CD14-positive monocyte (primary cell): Measurements from ENCODE around the gene TNNT1. TPM values are rescaled to one million over a fixed set of nuclear protein-coding genes. Genes with fewer than 3 reads are reported as not detected.

ENCODE experiments used
- DNase-seq, 3 donors: peaks; one replicate each; pipeline ENCODE4 v3.0.0-alpha.2; 2011 to 2022
- H2AFZ ChIP-seq: 2 replicates; pipeline ENCODE4 v1.6.0; 2012; ENCODE audit warnings: mild to moderate bottlenecking, low read depth, low read length, inconsistent platforms; ENCODE audit not compliant: insufficient read depth, poor library complexity, severe bottlenecking
- H3K27ac ChIP-seq, 2 donors: 1 replicate in 1 of 2; 2 replicates in 1 of 2; pipeline ENCODE4 v1.5.1; 2012 to 2013; ENCODE audit warnings: low read length in 2 of 2, control low read depth in 1 of 2, inconsistent platforms in 1 of 2, low read depth in 1 of 2, mild to moderate bottlenecking in 1 of 2
- H3K27me3 ChIP-seq, 2 donors: one replicate each; pipeline versions ENCODE4 v1.6.0 to v1.6.1; 2011 to 2013; ENCODE audit warnings: low read length in 2 of 2; ENCODE audit not compliant: control insufficient read depth in 2 of 2, insufficient read depth in 2 of 2
- H3K36me3 ChIP-seq, 2 donors: replicated peaks in 1 of 2; 1 replicate in 1 of 2; 2 replicates in 1 of 2; pipeline versions ENCODE4 v1.5.1 to v1.6.1; 2012 to 2013; ENCODE audit warnings: low read length in 2 of 2, control low read depth in 1 of 2, inconsistent platforms in 1 of 2, mild to moderate bottlenecking in 1 of 2; ENCODE audit not compliant: insufficient read depth in 2 of 2, control insufficient read depth in 1 of 2
- H3K4me1 ChIP-seq, 2 donors: 1 replicate in 1 of 2; 2 replicates in 1 of 2; pipeline versions ENCODE4 v1.5.1 to v1.6.1; 2012 to 2013; ENCODE audit warnings: low read length in 2 of 2, control low read depth in 1 of 2, inconsistent platforms in 1 of 2, mild to moderate bottlenecking in 1 of 2, moderate library complexity in 1 of 2; ENCODE audit not compliant: insufficient read depth in 2 of 2, control insufficient read depth in 1 of 2
- H3K4me2 ChIP-seq: replicated peaks from 2 replicates; pipeline ENCODE3; 2012; ENCODE audit warnings: low read length, moderate library complexity, mild to moderate bottlenecking; ENCODE audit not compliant: poor library complexity, severe bottlenecking; ENCODE audit errors: extremely low read depth
- H3K4me3 ChIP-seq, 3 experiments: fragments of 200-600 bp in 1 of 3; sonication (generic) in 1 of 3; replicated peaks in 1 of 3; 1 replicate in 2 of 3; 2 replicates in 1 of 3; pipeline ENCODE4 v1.5.1; 2011 to 2013; ENCODE audit warnings: low read length in 3 of 3, mild to moderate bottlenecking in 3 of 3, control low read depth in 2 of 3, low read depth in 2 of 3, inconsistent platforms in 1 of 3, moderate library complexity in 1 of 3
- H3K79me2 ChIP-seq: 2 replicates; pipeline ENCODE4 v1.6.0; 2012; ENCODE audit warnings: mild to moderate bottlenecking, control low read depth, inconsistent platforms, low read length, moderate library complexity; ENCODE audit not compliant: insufficient read depth
- H3K9ac ChIP-seq: 2 replicates; pipeline ENCODE4 v1.6.0; 2017; ENCODE audit warnings: low read length, mild to moderate bottlenecking; ENCODE audit not compliant: insufficient read depth, poor library complexity, severe bottlenecking
- H3K9me3 ChIP-seq, 2 donors: replicated peaks in 1 of 2; 1 replicate in 1 of 2; 2 replicates in 1 of 2; pipeline versions ENCODE4 v1.5.1 to v1.6.1; 2012 to 2013; ENCODE audit warnings: low read length in 2 of 2, control low read depth in 1 of 2; ENCODE audit not compliant: control insufficient read depth in 1 of 2, insufficient read depth in 1 of 2
- H4K20me1 ChIP-seq: 2 replicates; pipeline ENCODE4 v1.6.0; 2012; ENCODE audit warnings: mild to moderate bottlenecking, low read length, control low read depth, moderate library complexity; ENCODE audit not compliant: insufficient read depth
- H3K27ac Mint-ChIP-seq, 7 donors: one replicate each; pipeline ENCODE4 v1.8.0; 2020; ENCODE audit warnings: mild to moderate bottlenecking in 7 of 7, mixed read lengths in 7 of 7, moderate library complexity in 6 of 7, inconsistent platforms in 2 of 7
- H3K27me3 Mint-ChIP-seq, 3 donors: one replicate each; pipeline ENCODE4 v1.8.0; 2021 to 2022; ENCODE audit warnings: low read depth in 3 of 3, mild to moderate bottlenecking in 3 of 3, mixed read lengths in 3 of 3, moderate library complexity in 3 of 3, inconsistent platforms in 1 of 3
- H3K36me3 Mint-ChIP-seq, 2 donors: one replicate each; pipeline ENCODE4 v1.8.0; 2020; ENCODE audit warnings: mixed read lengths in 2 of 2, inconsistent platforms in 1 of 2, mild to moderate bottlenecking in 1 of 2
- H3K4me1 Mint-ChIP-seq: one replicate; pipeline ENCODE4 v1.8.0; 2020; ENCODE audit warnings: mild to moderate bottlenecking, mixed read lengths
- H3K4me3 Mint-ChIP-seq, 2 donors: one replicate each; pipeline ENCODE4 v1.8.0; 2020; ENCODE audit warnings: mild to moderate bottlenecking in 2 of 2, mixed read lengths in 2 of 2, moderate library complexity in 1 of 2
- H3K9me3 Mint-ChIP-seq, 7 donors: one replicate each; pipeline ENCODE4 v1.8.0; 2020 to 2022; ENCODE audit warnings: mixed read lengths in 7 of 7, mild to moderate bottlenecking in 6 of 7, moderate library complexity in 6 of 7, inconsistent platforms in 2 of 7
- CTCF ChIP-seq: fragments of 200-600 bp; IDR thresholded peaks from one replicate; pipeline ENCODE4 v1.8.0; 2022; ENCODE audit warnings: antibody characterized with exemption, mild to moderate bottlenecking
- WGBS: methylation state at CpG from one replicate; pipeline ENCODE4 v1.1.5; 2013; ENCODE audit warnings: missing lambda C conversion rate; ENCODE audit not compliant: insufficient coverage; 5-methylcytosine and 5-hydroxymethylcytosine counted together
- intact Hi-C, 2 donors: fragments of 100-400 bp; cut with micrococcal nuclease; formaldehyde crosslinking; loops; one replicate each; pipeline versions ENCODE4 v1.15.0 to v1.15.1; 2023
- polyA plus RNA-seq, 3 donors: library from polyadenylated mRNA; depleted of rRNA in 1 of 3; unstranded in 2 of 3; stranded (reverse) in 1 of 3; fragments of 300-500 nt in 2 of 3; fragments of >200 nt in 1 of 3; fragmentation: Illumina TruSeq in 2 of 3; gene quantifications; 1 replicate in 2 of 3; 2 replicates in 1 of 3; pipeline ENCODE4 v1.2.3, GENCODE V29; 2012 to 2021

Gene TNNT1
- polyA plus RNA-seq, 3 donors = 9.4 to 41.9 (median 9.8) TPM

- intact Hi-C loops = loop anchor here in 1 of 2 donors (10.0 kb wide), 1 partner anchor 78 kb away; the partner anchor contains the start of gene DNAAF3
- no peak overlapping the region for H2AFZ ChIP-seq
- no peak for TF ChIP-seq CTCF
- H3K9ac ChIP-seq = no peak overlapping the region
- H3K27me3 ChIP-seq = peaks cover 31 to 66% of the 10 kb centered on the region in 2 donors
- peaks cover 4 to 28% (median 20%) of the 10 kb centered on the region in 7 donors for H3K9me3 Mint-ChIP-seq
- peaks cover 61% of the 10 kb centered on the region for H4K20me1 ChIP-seq
- peaks cover 14 to 28% of the 10 kb centered on the region in 2 donors for H3K36me3 ChIP-seq
- no peak overlapping the region for H3K27ac ChIP-seq
- H3K79me2 ChIP-seq = no peaks in the 10 kb centered on the region
- H3K27me3 Mint-ChIP-seq = peaks cover 60 to 73% (median 69%) of the 10 kb centered on the region in 3 donors
- DNase-seq = peak in 2 of 3 donors; percentile 32 to 61
- H3K9me3 ChIP-seq = peaks cover 7 to 19% of the 10 kb centered on the region in 2 donors
- peaks cover 35% of the 10 kb centered on the region for H3K4me1 Mint-ChIP-seq
- H3K4me2 ChIP-seq = peak overlapping the region; percentile 62
- peaks cover 41 to 45% of the 10 kb centered on the region in 2 donors for H3K36me3 Mint-ChIP-seq
- peak overlapping the region; percentile 70 to 91 for H3K4me3 Mint-ChIP-seq
- H3K27ac Mint-ChIP-seq = peak overlapping the region in 3 of 7 donors; percentile 15 to 55 (median 35)
- under 1% methylated on average over 73 of the region's 74 CpGs for WGBS
- H3K4me1 ChIP-seq = peaks cover 27 to 28% of the 10 kb centered on the region in 2 donors
- peak overlapping the region in 1 of 3 experiments; percentile 61 for H3K4me3 ChIP-seq
These were observed 62.1 kb downstream of the TNNT1 start for GRCh38 chr19:55086730-55087541.

GRCh38 chr19:55085923-55086715 lies 62.9 kb downstream of the TNNT1 start:
- WGBS = 27% methylated on average over 16 of the region's 35 CpGs
- TF ChIP-seq CTCF = no peak
- intact Hi-C loops = loop anchor here in 1 of 2 donors (10.0 kb wide), 1 partner anchor 79 kb away; the partner anchor contains the start of gene DNAAF3
- Histone ChIP-seq H3K9ac (no peak overlapping the region), H3K36me3 (peaks cover 6 to 19% of the 10 kb centered on the region in 2 donors), H3K4me3 (no peak overlapping the region), H3K9me3 (peaks cover 7 to 20% of the 10 kb centered on the region in 2 donors), H4K20me1 (peaks cover 53% of the 10 kb centered on the region), H3K27me3 (peaks cover 31 to 70% of the 10 kb centered on the region in 2 donors), H3K27ac (no peak overlapping the region), H3K4me1 (peaks cover 35 to 36% of the 10 kb centered on the region in 2 donors), H3K79me2 (no peaks in the 10 kb centered on the region), H3K4me2 (no peak overlapping the region), H2AFZ (no peak overlapping the region)
- DNase-seq = no peak
- Mint-ChIP-seq H3K4me3 (peak overlapping the region in 1 of 2 donors; percentile 59), H3K4me1 (peaks cover 39% of the 10 kb centered on the region), H3K27ac (no peak overlapping the region), H3K9me3 (peaks cover 4 to 29% (median 26%) of the 10 kb centered on the region in 7 donors), H3K36me3 (peaks cover 40 to 41% of the 10 kb centered on the region in 2 donors), H3K27me3 (peaks cover 65 to 81% (median 75%) of the 10 kb centered on the region in 3 donors)
